Esophagus muscularis mucosa (tissue), 4 donors: Measurements from ENCODE around the gene MTUS2. TPM values are rescaled to one million over a fixed set of nuclear protein-coding genes. Genes with fewer than 3 reads are reported as not detected.
A peak's percentile ranks its signal among the peaks of the same experiment; 100 is the strongest.

ENCODE experiments used
- DNase-seq: peaks from one replicate; pipeline ENCODE4 v3.0.0-alpha.2; 2017; ENCODE audit errors: extremely low spot score
- H3K27ac ChIP-seq, 4 donors: fragments of 200-600 bp; sonication (generic); replicated peaks in 1 of 4; 1 replicate in 3 of 4; 2 replicates in 1 of 4; pipeline ENCODE4 v1.5.1; 2016 to 2019; ENCODE audit warnings: mild to moderate bottlenecking in 1 of 4
- H3K27me3 ChIP-seq, 4 donors: fragments of 200-600 bp; sonication (generic); one replicate each; pipeline versions ENCODE4 v1.5.1 to v1.6.0; 2016 to 2019
- H3K36me3 ChIP-seq, 4 donors: fragments of 200-600 bp; sonication (generic); one replicate each; pipeline ENCODE4 v1.5.1; 2016 to 2019
- H3K4me1 ChIP-seq, 4 donors: fragments of 200-600 bp; sonication (generic); one replicate each; pipeline ENCODE4 v1.5.1; 2016 to 2019
- H3K4me3 ChIP-seq, 4 donors: fragments of 200-600 bp; sonication (generic); 1 replicate in 2 of 4; 2 replicates in 2 of 4; pipeline ENCODE4 v1.5.1; 2016 to 2019; ENCODE audit warnings: mild to moderate bottlenecking in 4 of 4, moderate library complexity in 1 of 4
- H3K9me3 ChIP-seq, 4 donors: fragments of 200-600 bp; sonication (generic); 1 replicate in 3 of 4; 2 replicates in 1 of 4; pipeline ENCODE4 v1.5.1; 2016 to 2019
- CTCF ChIP-seq, 3 experiments: fragments of 200-600 bp in 2 of 3; fragments of 450-650 bp in 1 of 3; sonication (generic) in 2 of 3; IDR thresholded peaks; one replicate each; pipeline ENCODE4 v1.5.1; 2017 to 2019; ENCODE audit warnings: antibody characterized with exemption in 3 of 3, mild to moderate bottlenecking in 2 of 3, moderate library complexity in 1 of 3
- EP300 ChIP-seq: sonication (generic); formaldehyde crosslinking; IDR thresholded peaks from one replicate; pipeline ENCODE4 v1.6.1; 2017; ENCODE audit warnings: antibody characterized with exemption
- POLR2A ChIP-seq: fragments of 450-650 bp; IDR thresholded peaks from one replicate; pipeline ENCODE4 v1.6.1; 2017; ENCODE audit warnings: antibody characterized with exemption, moderate library complexity, mild to moderate bottlenecking, low read depth
- POLR2AphosphoS5 ChIP-seq, 2 donors: sonication (generic); formaldehyde crosslinking; IDR thresholded peaks; one replicate each; pipeline ENCODE4 v1.6.1; 2017; ENCODE audit warnings: antibody characterized with exemption in 2 of 2
- WGBS: methylation state at CpG from one replicate; pipeline ENCODE4 v1.1.5; 2018; 5-methylcytosine and 5-hydroxymethylcytosine counted together
- intact Hi-C: fragments of 100-400 bp; cut with DNase I; formaldehyde crosslinking; loops from one replicate; pipeline ENCODE4 v1.15.1; 2023
- total RNA-seq, 4 donors: library from RNA; depleted of rRNA; stranded (reverse); fragments of >200 nt; gene quantifications; one replicate each; pipeline versions ENCODE4 v1.1.0 to v1.2.1, GENCODE V29; 2016

MTUS2 gene
- total RNA-seq, 4 donors from 2014 or later: 7.1 to 46.2 (median 12.8) TPM

GRCh38 chr13:29428310-29429181 lies 608.4 kb downstream of the MTUS2 start:
- Histone ChIP-seq H3K36me3 (no peaks in the 10 kb centered on the region), H3K27ac (peak overlapping the region; percentile 77 to 84 (median 80)), H3K4me1 (peaks cover 8 to 39% (median 28%) of the 10 kb centered on the region in 4 donors), H3K4me3 (peak overlapping the region; percentile 52 to 63 (median 59)), H3K27me3 (peaks cover 0 to 10% (median 0%) of the 10 kb centered on the region in 4 donors), H3K9me3 (no peaks in the 10 kb centered on the region)
- intact Hi-C loops: loop anchor here (5.0 kb wide), 1 partner anchor 39 kb away; no protein-coding TSS in a partner anchor
- peak; percentile 44 to 66 for TF ChIP-seq POLR2AphosphoS5 (IDR thresholded peaks at IDR 0.05)
- TF ChIP-seq CTCF (IDR thresholded peaks at IDR 0.05): peak in 1 of 3 experiments; percentile 35
- TF ChIP-seq EP300: no peak
- no peak for DNase-seq
- 3% methylated on average over 28 of the region's 34 CpGs for WGBS

- Histone ChIP-seq H3K4me1 (peaks cover 14 to 47% (median 36%) of the 10 kb centered on the region in 4 donors), H3K9me3 (no peaks in the 10 kb centered on the region), H3K27ac (peak overlapping the region; percentile 77 to 84 (median 80)), H3K27me3 (peaks cover 0 to 10% (median 0%) of the 10 kb centered on the region in 4 donors), H3K36me3 (no peaks in the 10 kb centered on the region), H3K4me3 (peak overlapping the region; percentile 52 to 63 (median 59))
- 77% methylated on average over 2 of the region's 2 CpGs for WGBS
- no peak for DNase-seq
- intact Hi-C loops: loop anchor here (5.0 kb wide), 1 partner anchor 38 kb away; no protein-coding TSS in a partner anchor
- TF ChIP-seq POLR2AphosphoS5 (IDR thresholded peaks at IDR 0.05) (peak in 1 of 2 donors; percentile 28), CTCF (IDR thresholded peaks at IDR 0.05) (no peak)
Measured at GRCh38 chr13:29429286-29429900, 609.3 kb downstream of the MTUS2 start.

- H3K27ac ChIP-seq: peak overlapping the region; percentile 70 to 84 (median 80)
- DNase-seq: no peak
- H3K9me3 ChIP-seq: no peaks in the 10 kb centered on the region
- 54% methylated on average over 6 of the region's 8 CpGs for WGBS
- no peak for TF ChIP-seq POLR2A
- peak in 1 of 2 donors; percentile 19 for TF ChIP-seq POLR2AphosphoS5 (IDR thresholded peaks at IDR 0.05)
- no peak for TF ChIP-seq CTCF (IDR thresholded peaks at IDR 0.05)
- no peak for TF ChIP-seq EP300
- H3K4me1 ChIP-seq: peaks cover 37 to 81% (median 71%) of the 10 kb centered on the region in 4 donors
- no peaks in the 10 kb centered on the region for H3K36me3 ChIP-seq
- intact Hi-C loops: no loop called here
- H3K4me3 ChIP-seq: no peak overlapping the region
- H3K27me3 ChIP-seq: no peaks in the 10 kb centered on the region
Measured at GRCh38 chr13:29434217-29434945, 614.2 kb downstream of the MTUS2 start.

GRCh38 chr13:29435125-29435911 lies 615.2 kb downstream of the MTUS2 start:
- WGBS: 38% methylated on average over 6 of the region's 6 CpGs
- H3K4me1 ChIP-seq: peaks cover 37 to 81% (median 77%) of the 10 kb centered on the region in 4 donors
- no peaks in the 10 kb centered on the region for H3K27me3 ChIP-seq
- intact Hi-C loops: loop anchor here (5.0 kb wide), 1 partner anchor 293 kb away; no protein-coding TSS in a partner anchor
- peak overlapping the region; percentile 70 to 84 (median 80) for H3K27ac ChIP-seq
- no peak overlapping the region for H3K4me3 ChIP-seq
- no peaks in the 10 kb centered on the region for H3K36me3 ChIP-seq
- no peaks in the 10 kb centered on the region for H3K9me3 ChIP-seq
- peak; percentile 43 to 92 for TF ChIP-seq POLR2AphosphoS5 (IDR thresholded peaks at IDR 0.05)
- TF ChIP-seq POLR2A: no peak
- TF ChIP-seq EP300: peak; percentile 39
- TF ChIP-seq CTCF (IDR thresholded peaks at IDR 0.05): no peak
- no peak for DNase-seq
